Astrocyte of the spinal cord (primary cell): Measurements from ENCODE around the gene SCGB1C1.

ENCODE experiments used
- DNase-seq: peaks from one replicate; pipeline ENCODE4 v3.0.0; 2011; ENCODE audit warnings: low read depth, low spot score
- H3K4me3 ChIP-seq: 2 replicates; pipeline ENCODE4 v1.5.1; 2011; ENCODE audit warnings: low read depth, mild to moderate bottlenecking, low read length, moderate library complexity
- CTCF ChIP-seq: IDR thresholded peaks from 2 replicates; pipeline ENCODE4 v1.5.1; 2012; ENCODE audit warnings: low read depth, mild to moderate bottlenecking, low read length, inconsistent platforms
- in situ Hi-C: cut with HindIII; loops from 2 replicates; pipeline ENCODE4 v1.10.0; 2017; ENCODE audit warnings: low sequenced_read_pairs

The SCGB1C1 gene

GRCh38 chr11:209275-210121 lies 16.6 kb downstream of the SCGB1C1 start:
- in situ Hi-C loops: no loop called here
- DNase-seq: no peak
- no peak for TF ChIP-seq CTCF

GRCh38 chr11:210122-210802 lies 17.4 kb downstream of the SCGB1C1 start:
- DNase-seq: peak; percentile 65
- in situ Hi-C loops: no loop called here

More at GRCh38 chr11:209275-210121, 16.6 kb downstream of the SCGB1C1 start:
- peak overlapping the region; percentile 90 for H3K4me3 ChIP-seq

GRCh38 chr11:210803-211180 lies 17.9 kb downstream of the SCGB1C1 start:
- DNase-seq: no peak
- in situ Hi-C loops: no loop called here
- no peak overlapping the region for H3K4me3 ChIP-seq
- TF ChIP-seq CTCF: no peak

More at GRCh38 chr11:210122-210802, 17.4 kb downstream of the SCGB1C1 start:
- peak overlapping the region; percentile 90 for H3K4me3 ChIP-seq
- TF ChIP-seq CTCF: no peak

- TF ChIP-seq CTCF: no peak
- H3K4me3 ChIP-seq: no peak overlapping the region
- no peak for DNase-seq
- in situ Hi-C loops: no loop called here
Observed at GRCh38 chr11:211295-211694, 18.4 kb downstream of the SCGB1C1 start.

GRCh38 chr11:211741-212140 lies 18.9 kb downstream of the SCGB1C1 start:
- DNase-seq: no peak
- in situ Hi-C loops: no loop called here
- no peak for TF ChIP-seq CTCF
- H3K4me3 ChIP-seq: no peak overlapping the region

- in situ Hi-C loops: no loop called here
Observed at GRCh38 chr11:212150-213100, 19.5 kb downstream of the SCGB1C1 start.

More at GRCh38 chr11:212150-213100, 19.5 kb downstream of the SCGB1C1 start:
- no peak overlapping the region for H3K4me3 ChIP-seq
- TF ChIP-seq CTCF: no peak
- no peak for DNase-seq
